Measurements from ENCODE around the gene SWAP70.

DNA sequence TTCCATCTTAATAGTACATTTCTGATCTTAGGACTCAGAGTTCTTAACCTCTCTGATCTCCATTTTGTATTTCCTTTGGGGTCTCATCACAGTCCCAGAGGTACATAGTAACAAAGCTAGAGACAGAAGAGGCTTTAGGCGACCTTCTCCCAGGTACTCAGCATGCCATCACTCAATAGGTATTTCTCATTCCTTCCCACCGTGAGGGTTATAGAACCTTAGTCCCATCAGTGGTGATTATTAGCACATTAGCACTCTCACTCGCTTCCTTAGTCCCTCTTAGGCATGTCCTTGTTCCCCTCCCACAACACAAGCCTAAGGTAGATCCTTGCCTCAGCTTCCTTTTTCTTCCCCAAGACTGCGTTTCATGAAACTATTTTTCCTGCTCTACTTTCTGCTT lies 14.7 kb downstream of the SWAP70 start:
- TF ChIP-seq, protein P1, sequence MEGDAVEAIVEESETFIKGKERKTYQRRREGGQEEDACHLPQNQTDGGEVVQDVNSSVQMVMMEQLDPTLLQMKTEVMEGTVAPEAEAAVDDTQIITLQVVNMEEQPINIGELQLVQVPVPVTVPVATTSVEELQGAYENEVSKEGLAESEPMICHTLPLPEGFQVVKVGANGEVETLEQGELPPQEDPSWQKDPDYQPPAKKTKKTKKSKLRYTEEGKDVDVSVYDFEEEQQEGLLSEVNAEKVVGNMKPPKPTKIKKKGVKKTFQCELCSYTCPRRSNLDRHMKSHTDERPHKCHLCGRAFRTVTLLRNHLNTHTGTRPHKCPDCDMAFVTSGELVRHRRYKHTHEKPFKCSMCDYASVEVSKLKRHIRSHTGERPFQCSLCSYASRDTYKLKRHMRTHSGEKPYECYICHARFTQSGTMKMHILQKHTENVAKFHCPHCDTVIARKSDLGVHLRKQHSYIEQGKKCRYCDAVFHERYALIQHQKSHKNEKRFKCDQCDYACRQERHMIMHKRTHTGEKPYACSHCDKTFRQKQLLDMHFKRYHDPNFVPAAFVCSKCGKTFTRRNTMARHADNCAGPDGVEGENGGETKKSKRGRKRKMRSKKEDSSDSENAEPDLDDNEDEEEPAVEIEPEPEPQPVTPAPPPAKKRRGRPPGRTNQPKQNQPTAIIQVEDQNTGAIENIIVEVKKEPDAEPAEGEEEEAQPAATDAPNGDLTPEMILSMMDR (IDR thresholded peaks at IDR 0.05; ENCODE audit: insufficient read depth, low read depth, low read length), result no peak
- TF ChIP-seq EZH2 (IDR thresholded peaks at IDR 0.05; ENCODE audit: insufficient read depth, low read length), result no peak

Data from astrocyte (in vitro differentiated cells and primary cell).